HG02623 (cell line): ENCODE results near the gene CELF4.
"Not testable (repeated sequence)": the region's sequence is repeated elsewhere in the genome, so short reads cannot be mapped to it uniquely, and the experiment has no call there.

Experiments
- ATAC-seq: cut with Tn5 transposase; IDR thresholded peaks from one replicate; pipeline ENCODE4 v1.9.1; 2021; ENCODE audit warnings: moderate library complexity; ENCODE audit not compliant: unreplicated experiment

CELF4 gene

DNA sequence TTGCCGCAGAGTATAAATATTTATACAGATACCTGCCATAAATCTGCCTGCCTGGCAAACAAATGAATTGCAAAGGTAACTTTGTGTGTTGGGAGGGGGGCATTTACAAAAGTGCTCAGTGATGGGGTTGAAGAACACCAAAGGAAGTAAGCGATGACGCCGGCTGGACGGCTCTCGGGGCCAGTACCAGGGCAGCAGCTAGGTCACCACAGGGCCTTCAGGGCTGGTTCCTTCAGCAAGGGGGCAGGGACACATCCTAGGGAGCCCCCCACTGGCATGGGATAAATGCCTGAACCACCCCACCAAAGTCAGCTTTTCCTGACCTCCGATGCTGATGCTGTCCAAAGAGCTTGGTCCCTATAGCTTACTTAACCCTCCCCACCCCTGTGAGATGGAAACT lies 190.4 kb downstream of the CELF4 start:
- ATAC-seq: no peak

DNA sequence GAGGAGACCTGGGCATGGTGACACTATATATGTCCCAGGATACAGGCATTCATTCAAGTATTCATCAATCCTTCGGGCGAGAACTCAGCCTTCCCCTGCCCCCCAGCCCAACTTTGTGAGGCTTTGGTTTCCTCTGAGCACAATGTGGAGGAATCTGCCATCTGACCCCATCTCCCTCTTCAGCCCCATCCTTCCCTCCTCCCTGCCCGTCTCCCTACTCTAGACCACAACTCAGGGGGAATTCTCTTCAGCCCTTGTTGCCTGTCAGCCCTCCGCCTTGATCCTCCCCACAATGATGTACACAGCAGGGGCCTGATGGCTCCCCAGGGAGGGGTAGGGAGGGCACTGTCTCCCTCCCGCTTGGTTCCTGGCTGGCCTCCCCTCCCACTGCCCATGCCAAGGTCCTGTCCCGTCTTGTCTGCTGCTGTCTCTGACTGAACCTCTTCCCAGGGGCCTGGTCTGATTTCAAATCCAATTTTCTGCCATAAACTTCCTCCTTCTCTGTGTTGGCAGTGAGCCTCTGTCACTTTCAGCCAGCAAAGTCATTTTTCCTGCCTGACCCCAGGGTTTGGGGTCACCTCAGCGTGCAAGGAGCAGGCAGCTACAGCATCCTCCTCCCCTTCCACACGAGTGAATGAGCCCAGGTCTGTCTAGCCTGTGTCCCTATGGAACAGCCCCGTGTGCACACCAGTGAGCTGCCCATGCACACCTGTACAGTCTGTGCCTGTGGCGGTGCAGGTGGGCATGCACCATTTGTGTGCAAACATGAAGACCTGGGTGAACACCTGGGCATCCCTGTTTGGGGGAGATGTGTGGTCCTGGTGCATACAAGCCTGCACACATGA lies 197.3 kb downstream of the CELF4 start:
- ATAC-seq: no peak

DNA sequence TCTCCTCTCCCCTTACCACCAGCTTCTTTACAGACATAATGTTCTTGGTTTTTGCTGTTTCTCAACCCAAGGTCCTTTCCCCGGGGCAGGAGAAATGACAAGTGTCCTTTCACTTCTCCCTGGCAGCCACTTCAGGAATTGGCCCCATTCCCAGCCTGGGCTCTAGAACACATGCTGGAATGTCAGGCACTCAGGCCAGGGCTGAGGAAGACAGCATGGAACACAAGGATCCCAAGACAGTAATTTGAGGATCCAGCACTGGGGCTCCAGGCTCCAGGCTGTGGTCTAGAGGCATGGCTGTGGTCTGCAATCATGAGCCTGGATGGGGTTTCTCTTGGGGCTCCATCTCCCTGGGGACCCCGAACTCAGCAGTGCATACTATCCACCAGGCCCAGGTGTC lies 201.4 kb downstream of the CELF4 start:
- no peak for ATAC-seq

DNA sequence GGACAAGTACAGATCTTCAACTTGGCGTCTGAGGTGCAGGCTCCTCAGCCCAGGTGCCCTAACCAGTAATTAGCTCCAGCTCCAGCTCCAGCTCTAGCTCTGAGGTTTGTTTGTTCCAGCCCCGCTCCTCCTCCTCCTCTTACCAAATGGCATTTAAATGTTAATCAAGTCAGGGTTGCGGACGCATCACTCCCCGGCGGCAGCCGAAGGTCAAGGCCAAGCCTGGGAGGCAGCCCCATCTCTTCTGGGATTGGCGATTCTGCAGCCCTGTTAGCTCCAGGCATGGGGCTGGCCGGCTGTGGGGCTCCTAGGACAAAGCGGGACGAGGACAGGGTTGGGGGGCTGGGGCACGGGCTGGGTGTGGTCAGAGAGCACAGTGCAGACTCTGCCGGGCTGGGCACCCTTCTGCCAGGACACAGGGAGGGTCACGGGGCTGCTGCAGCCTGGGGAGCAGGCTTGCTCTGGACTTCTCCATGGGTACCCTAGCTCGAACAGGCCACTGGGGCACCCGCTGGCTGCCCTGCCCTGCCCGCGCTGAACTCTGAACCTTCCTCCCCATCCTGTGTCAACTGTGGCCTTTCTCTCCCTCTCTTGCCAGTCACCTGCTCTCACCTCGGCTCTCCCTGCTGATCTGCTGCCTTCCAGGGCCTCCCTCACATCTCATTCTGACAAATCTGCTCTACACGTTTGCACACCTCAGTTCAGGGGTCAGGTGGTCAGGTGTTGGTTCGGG lies 203.3 kb downstream of the CELF4 start:
- no peak for ATAC-seq

DNA sequence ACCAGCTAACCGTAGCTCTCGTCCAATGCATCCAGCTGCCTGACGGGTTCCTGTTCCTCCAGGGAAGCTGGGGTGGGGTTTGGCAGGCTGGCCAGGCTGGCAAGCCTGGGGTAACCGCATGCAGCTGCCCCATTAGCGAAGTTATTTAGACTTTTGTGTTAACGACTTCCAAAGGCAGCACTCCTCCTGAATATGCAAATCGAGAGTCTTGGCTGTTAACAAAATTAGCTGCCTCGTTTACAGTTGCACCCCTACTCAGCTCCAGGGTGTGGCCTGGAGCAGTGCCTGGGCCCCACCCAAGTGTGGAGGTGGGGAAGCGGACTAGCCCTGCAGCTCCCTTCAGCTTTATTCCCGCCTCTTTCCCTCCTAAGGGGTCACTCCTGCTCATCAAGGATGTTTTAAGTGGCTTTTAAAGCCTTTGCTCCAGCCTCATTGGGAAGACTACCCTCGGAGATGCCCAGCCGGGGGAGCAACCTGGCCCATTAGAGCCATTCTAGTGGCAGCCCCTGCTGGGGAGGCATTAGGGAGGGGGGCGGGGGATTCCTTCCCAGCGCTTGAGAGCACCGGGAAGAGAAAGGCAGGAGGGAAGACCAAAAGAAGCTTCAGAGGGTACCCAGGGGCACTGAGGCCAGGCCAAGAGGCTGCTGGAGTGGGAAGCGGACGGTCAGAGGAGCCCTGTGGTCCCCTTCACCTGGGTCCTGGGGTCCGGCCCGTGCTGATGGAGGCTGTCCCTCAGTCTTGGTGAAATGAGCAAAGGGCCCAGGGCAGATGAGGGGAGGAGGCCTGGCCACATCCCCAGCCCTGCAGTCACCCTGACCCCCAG lies 204.1 kb downstream of the CELF4 start:
- ATAC-seq: no peak

DNA sequence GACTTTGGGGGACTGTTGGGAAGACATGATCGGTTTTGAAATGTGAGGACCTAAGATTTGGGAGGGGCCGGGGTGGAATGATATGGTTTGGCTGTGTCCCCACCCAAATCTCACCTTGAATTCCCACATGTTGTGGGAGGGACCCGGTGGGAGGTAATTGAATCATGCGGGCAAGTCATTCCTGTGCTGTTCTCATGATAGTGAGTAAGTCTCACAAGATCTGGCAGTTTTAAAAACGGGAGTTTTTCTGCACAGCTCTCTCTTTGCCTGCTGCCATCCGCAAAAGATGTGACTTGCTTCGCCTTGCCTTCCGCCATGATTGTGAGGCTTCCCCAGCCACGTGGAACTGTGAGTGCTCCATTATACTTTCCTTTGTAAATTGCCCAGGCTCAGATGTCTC lies 207.5 kb downstream of the CELF4 start:
- not testable (repeated sequence) for ATAC-seq

DNA sequence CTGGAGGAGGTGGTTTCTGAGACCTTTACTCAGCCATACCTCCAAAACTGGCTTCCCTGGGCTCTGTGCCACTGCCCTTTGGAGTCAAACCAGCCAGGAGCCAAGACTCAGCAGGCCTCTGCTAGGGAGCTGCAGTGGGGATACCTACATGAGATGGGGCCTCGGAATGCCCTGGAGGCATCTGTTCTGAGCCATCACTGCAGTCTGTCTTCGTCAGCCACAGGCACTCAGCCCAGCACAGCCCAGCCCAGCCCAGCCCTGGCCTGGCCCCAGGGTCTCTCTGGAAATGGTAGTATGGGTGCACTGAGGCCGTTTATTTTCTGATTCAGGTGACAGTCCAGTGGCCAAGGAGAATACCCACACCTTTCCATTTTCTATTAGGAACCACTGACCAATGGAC lies 209.8 kb downstream of the CELF4 start:
- no peak for ATAC-seq

DNA sequence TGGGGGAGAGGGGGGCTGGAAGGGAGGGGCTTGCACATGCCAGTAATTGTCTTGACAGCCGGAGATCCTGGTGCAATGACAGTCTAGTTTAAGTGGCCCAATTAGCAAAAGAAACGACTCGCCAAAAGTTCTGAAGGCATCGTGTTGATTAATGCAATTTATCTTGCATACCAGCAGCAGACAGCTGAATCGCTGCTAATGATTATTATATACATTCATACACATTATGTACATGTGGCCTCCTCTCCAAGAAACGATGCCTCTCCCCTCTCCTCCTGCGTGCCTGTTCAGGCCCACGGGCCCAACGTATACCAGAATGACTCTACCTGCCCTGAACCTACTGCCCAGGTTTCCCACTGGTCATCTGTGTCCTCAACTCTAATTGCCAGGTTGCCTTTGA lies 214.5 kb downstream of the CELF4 start:
- no peak for ATAC-seq

DNA sequence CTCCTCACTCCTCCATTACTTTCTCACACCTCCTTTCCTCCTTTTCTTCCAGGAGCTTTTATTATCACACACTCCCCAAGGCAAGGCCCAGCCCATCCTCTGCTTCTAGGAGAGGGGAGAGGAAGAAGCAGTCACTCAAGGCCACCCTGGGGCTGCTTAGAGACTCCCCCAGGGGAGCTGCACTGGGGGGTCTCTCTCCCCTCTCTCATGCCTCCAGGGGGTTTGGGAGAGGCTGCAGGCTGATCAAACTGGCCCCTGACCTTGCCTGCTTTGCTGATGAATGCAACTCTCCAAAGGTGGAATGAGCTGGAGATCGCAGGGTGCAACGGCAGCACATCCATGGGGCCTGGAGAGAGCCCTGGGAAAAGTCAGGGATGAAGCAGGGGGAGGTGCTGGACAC lies 216.9 kb downstream of the CELF4 start:
- no peak for ATAC-seq

DNA sequence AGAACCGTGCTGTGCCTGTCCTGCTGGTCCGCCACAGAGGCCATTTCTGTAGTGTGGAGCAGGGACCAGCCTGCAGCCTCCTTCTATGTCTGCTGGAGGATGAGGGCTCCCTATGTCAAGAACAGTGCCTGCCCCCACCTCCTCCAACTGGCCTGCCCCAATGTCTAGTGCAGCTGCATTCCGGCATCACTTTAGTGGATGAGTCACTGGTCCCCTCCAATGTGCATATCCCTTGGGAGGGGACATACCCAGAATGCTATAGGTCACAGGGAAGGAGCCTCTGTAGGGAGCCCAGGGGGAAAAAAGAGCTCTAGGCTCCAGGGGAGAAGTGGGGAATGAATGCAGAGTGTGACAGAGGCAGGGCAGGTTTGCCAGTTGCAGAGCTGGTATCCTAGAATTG lies 219.6 kb downstream of the CELF4 start:
- no peak for ATAC-seq

DNA sequence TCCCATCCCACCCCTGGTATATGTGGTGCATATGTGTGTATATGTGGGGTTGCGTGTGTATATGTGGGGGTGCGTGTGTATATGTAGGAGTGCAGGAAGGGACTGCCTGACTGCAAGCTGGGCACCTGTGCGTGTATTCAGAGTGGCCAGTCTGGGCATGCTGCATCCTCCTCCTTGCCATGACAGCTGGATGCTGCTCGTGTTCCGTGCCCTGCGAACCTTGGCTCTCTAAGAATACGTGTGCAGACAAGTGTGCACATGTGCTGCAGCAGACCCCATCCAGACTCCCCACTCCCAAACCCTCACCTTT lies 222.1 kb downstream of the CELF4 start:
- ATAC-seq: peak; percentile 11

DNA sequence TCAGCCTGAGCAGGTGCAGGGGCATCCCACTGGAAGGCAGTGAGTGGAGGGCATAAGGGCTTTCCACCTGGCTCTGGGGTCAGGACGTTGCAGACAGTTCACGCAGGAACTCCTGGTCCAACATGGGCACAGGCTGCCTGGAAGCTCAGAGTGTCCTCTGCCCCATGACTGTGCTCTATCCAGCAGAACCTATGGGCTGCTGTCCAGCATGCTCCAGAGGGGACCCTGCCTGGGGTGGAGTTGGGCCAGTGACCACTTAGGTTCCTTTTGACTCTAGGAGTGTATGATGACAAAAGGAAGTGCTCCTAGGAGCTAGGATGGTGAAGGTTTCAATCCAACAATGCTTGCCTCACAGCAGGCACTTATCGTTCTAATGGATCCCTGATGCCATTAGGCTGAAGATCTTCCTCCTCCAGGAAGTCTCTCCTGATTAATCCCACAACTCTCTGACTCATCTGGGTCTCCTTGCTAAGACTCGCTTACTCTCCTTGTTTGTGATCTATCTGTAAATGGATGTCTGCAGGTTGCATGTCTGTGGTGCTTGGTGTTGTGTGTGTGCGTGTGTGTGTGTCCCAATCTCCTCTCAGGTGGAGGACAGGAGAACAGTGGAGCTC lies 224.0 kb downstream of the CELF4 start:
- ATAC-seq: no peak

DNA sequence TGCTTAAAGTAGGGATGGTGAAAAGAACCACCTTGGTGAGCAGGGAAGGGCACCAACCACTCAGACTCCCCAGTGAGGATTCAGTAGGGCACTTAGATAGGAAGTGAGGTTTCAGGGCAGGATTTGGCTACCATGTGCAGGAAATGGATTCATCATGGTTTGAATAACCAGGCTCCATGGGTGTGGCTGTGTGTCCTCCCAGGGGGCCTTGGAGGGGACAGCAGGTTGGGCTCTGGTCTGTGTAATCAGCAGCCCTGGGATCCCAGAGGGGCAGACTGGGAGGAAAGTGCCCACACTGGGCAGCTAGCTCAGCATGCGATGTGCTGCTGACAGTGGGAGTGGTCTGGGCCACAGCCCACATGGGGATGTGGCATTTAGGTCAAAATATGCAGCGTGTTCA lies 224.6 kb downstream of the CELF4 start:
- ATAC-seq: no peak

DNA sequence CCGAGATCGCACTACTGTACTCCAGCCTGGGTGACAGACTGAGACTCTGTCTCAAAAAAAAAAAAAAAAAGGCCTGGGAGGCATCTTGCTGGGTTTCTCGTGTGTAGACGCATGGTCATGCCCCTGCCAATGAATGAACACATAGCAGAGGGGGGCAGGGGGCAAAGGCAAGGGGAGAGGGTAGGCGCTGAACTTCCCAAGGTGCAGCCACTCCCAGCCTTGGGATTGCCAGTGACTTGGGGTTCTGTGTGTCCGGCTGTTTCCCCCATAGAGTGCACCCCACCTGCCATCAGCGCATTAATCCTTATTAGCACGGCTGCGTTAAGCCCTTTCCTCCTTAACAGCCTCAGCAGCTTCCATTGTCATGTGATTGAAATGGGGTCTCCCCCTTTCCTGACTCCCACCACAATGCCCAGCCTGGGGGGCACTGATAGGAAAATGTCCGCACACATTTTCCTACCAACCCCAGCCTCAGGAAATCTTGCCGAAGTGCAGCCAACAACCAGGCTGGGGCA lies 225.8 kb downstream of the CELF4 start:
- no peak for ATAC-seq

DNA sequence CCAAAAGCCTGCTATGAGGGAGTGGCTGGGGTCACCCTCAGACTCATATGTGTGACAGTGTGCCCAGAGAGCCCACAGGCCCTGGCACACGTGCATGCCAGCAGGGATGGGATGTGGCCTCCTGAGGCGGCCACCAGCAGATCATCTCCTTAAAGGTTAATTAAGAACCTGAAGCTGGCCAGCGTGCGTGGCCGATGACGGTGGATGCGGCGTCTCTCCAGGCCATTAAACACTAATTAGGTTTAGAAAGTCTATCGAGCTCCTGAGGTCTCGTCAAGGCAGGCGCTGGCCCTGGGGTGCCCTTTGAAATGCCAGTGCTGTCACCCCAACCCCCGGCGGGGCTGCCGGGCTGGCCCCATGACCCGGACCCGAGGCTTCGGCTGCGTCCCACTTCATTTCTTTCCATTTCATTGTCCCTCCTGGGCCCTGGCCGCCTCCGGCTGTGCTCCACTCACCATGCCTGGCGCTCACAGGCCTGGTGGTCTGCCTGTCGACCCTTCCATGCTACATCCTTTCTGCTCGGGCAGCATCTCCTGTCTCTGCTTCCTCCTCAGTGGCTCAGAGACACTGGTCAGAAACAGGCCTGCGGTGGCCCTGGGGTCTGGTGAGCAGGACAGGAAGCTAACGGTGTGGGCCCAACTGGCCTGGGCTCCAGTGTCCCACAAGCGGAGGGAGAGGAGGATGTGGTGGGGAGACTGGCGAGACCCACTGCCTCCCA lies 228.9 kb downstream of the CELF4 start:
- ATAC-seq: no peak

DNA sequence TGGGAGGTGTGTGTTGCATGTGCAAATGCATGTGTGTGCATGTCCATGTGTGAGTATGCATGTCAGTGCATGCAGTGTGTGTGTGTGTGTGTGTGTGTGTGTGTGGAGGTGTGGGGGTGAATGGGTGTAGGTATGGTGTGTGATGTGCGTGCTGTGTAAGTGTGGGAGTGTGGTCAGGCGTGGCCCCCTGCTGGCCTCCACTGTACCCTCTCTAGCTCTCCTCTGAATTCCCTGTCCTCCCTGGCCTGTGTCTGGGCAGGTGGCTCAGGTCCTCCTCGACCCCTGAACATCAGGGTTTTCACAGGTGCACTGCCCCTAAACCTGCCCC lies 230.2 kb downstream of the CELF4 start:
- ATAC-seq: no peak

DNA sequence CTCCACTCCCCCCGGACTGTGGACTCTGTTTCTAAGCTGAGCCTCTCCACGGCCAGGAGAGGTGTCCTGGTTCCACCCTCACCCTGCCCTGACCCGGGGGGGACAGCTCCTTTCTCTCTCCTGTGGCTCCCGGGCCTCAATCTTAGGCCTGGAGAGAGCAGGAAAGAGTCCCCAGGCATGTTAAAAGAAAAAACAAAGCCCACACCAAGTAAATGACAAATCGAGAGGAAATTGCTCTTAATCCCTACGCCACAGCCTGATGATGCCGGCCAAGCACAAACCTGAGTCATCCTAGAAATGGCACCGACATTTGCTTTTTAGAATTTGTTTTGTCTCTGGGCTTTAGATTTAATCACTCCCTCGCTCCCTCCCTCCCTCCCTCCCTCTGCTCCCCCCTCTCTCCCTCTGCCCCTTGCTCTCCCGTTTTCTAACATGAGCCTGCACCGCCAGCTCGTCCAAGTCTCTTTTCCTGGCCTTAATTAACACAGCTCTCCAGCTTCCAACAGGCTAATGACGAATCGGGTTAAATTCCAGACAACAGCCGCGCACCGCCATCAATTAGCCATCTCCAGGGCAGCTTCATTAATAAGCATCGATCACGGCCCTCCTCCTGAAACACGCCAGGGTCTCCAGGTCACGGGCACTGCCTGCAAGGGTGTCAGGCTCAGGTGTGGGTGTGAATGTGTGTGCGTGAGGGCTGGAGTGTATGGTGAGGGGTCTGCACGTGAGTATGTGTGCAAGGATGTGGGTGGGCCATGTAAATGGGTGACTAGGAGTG lies 230.8 kb downstream of the CELF4 start:
- no peak for ATAC-seq

DNA sequence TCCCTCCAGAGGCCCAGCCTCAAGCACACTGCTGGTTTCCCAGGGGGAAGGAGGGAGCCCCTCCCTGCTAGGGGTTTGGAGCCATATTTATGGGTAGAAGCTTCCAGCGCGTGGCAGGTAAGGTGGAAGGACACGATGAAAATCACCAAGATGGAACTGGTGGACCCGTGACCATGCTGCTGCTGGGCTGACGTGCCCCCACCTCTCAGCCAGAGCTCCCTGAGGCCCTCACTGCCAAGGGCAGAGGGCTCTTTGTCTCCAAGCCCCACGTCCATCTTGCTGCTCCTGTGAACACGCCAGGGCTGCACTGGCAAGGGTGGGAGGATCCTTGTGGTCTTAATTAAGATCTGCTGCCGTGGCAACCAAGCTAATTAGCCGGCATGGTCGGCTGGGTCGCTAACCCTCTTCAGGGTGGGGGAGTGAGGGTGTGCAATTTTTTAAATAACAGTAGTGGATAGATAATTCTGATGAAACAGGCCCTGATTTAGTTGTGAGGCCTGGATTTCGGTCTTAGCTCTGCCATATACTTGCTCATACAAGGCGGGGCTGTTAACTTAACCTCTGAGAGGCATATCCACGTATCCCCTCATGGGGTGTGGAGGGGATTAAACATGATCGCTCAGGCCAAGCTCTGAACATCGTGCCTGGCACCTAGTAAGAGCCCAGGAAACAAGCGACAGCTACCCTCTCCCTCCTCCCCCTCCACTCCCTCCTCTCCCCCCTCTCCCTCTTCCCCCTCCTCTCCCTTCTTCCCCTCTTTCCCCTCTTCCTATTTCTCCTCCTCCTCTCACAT lies 232.8 kb downstream of the CELF4 start:
- no peak for ATAC-seq

DNA sequence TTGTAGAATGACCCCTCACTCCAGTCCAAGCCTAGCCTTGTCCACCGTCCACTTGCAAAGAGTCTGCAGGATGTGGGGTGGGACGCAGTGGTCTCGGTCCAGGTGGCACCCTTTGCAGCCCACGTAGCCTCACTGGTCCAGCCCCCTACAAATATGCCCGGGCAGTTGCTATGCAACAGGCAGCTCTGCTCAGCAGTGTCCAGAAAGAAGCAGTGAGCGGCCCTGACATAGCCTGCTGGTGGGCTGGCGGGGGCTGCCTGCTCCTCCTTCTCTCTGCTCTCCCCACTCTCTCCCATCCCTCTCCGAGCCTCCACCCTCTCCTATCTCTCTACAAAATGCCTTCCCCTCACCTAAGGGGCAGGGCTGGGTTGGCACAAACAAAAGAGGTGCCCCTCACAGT lies 233.4 kb downstream of the CELF4 start:
- ATAC-seq: no peak
